ENCODE results near the gene CCDC136. TPM values are rescaled to one million over a fixed set of nuclear protein-coding genes. Genes with fewer than 3 reads are reported as not detected.

Gene CCDC136
- total RNA-seq, 2 experiments from 2014 or later, result 11.7 to 33.5 TPM

DNA sequence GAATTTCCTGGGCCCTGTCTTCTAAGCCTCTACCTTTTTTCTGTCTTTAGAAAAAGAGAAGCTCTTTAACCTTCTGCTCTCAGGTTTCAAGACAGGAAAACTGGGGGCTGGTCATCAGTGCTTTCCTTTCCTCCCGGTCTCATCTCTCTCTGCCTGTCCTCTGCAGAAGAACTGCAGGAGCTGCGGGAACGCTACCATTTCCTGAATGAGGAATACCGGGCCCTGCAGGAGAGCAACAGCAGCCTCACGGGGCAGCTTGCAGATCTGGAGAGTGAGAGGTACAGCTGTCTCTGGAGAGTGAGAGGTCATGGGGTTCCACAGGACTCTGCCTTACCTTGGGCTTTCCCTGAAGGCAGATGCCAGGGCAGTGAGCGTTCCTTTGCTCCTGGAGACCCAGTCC lies 12.7 kb downstream of the CCDC136 start:
- H4K20me1 ChIP-seq (ENCODE audit: insufficient read depth, low read length), result no peaks in the 10 kb centered on the region
- peaks cover 4% of the 10 kb centered on the region; the same call in 1 of the 2 replicates for H3K36me3 ChIP-seq (ENCODE audit: insufficient read depth, low read length)
- H3K27ac ChIP-seq (ENCODE audit: low read depth, low read length, poor library complexity, severe bottlenecking), result no peak overlapping the region
- TF ChIP-seq EZH2phosphoT487 (IDR thresholded peaks at IDR 0.05; ENCODE audit: borderline replicate concordance, low read depth, low read length), result no peak
- TF ChIP-seq, protein P1, sequence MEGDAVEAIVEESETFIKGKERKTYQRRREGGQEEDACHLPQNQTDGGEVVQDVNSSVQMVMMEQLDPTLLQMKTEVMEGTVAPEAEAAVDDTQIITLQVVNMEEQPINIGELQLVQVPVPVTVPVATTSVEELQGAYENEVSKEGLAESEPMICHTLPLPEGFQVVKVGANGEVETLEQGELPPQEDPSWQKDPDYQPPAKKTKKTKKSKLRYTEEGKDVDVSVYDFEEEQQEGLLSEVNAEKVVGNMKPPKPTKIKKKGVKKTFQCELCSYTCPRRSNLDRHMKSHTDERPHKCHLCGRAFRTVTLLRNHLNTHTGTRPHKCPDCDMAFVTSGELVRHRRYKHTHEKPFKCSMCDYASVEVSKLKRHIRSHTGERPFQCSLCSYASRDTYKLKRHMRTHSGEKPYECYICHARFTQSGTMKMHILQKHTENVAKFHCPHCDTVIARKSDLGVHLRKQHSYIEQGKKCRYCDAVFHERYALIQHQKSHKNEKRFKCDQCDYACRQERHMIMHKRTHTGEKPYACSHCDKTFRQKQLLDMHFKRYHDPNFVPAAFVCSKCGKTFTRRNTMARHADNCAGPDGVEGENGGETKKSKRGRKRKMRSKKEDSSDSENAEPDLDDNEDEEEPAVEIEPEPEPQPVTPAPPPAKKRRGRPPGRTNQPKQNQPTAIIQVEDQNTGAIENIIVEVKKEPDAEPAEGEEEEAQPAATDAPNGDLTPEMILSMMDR (conservative IDR thresholded peaks at IDR 0.05; ENCODE audit: low read length), result no peak
- DNase-seq (ENCODE audit: low spot score), result no peak
- no peak overlapping the region for H3K4me3 ChIP-seq (ENCODE audit: low read depth, low read length, poor library complexity, severe bottlenecking)
- H3K9me2 ChIP-seq (ENCODE audit: insufficient read depth, low read length), result no peaks in the 10 kb centered on the region
- no peaks in the 10 kb centered on the region for H3K79me2 ChIP-seq (ENCODE audit: insufficient read depth, low read depth, low read length)
- H3K4me2 ChIP-seq (ENCODE audit: low read length), result no peak overlapping the region
- H3K9me3 ChIP-seq (ENCODE audit: low read length), result no peaks in the 10 kb centered on the region
- no peaks in the 10 kb centered on the region for H3K4me1 ChIP-seq (ENCODE audit: insufficient read depth, low read length, poor library complexity, severe bottlenecking)
- H2AFZ ChIP-seq (ENCODE audit: low read length), result no peak overlapping the region
- CTCF ChIA-PET (ENCODE audit: unreplicated experiment), result no interaction called here
- intact Hi-C loops (cut with micrococcal nuclease; ENCODE audit: unreplicated experiment), result no loop called here
- POLR2A ChIA-PET, result interaction anchor here (1.3 kb wide), 1 partner anchor 206 kb away, joined by 4 read pairs; no protein-coding TSS in a partner anchor
- no TSS peak for BruUV-seq (replicated peaks)

DNA sequence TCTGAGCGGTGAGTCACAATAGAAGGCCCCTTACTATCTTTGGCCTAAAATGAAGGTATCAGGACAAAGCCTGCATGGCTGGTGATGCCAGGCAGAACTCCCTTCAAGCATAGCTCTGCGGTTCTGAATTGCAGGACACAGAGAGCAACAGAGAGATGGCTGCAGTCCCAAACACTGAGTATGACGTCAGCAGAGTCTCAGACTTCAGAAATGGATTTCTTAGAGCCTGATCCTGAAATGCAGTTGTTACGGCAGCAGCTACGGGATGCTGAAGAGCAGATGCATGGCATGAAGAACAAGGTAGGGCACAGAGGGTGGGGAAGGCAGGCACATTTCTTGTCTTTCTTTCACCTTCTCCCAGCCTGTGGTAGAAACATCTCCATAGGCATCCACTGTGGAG lies 13.5 kb downstream of the CCDC136 start:
- intact Hi-C loops (cut with micrococcal nuclease; ENCODE audit: unreplicated experiment), result no loop called here
- no TSS peak for BruUV-seq (replicated peaks)
- Histone ChIP-seq H4K20me1 (ENCODE audit: insufficient read depth, low read length) (no peaks in the 10 kb centered on the region), H3K36me3 (ENCODE audit: insufficient read depth, low read length) (peaks cover 4% of the 10 kb centered on the region; the same call in 1 of the 2 replicates), H3K9me3 (ENCODE audit: low read length) (no peaks in the 10 kb centered on the region), H3K4me2 (ENCODE audit: low read length) (no peak overlapping the region), H3K4me3 (ENCODE audit: low read depth, low read length, poor library complexity, severe bottlenecking) (no peak overlapping the region), H3K79me2 (ENCODE audit: insufficient read depth, low read depth, low read length) (no peaks in the 10 kb centered on the region), H3K27ac (ENCODE audit: low read depth, low read length, poor library complexity, severe bottlenecking) (no peak overlapping the region), H3K9me2 (ENCODE audit: insufficient read depth, low read length) (no peaks in the 10 kb centered on the region), H2AFZ (ENCODE audit: low read length) (no peak overlapping the region), H3K4me1 (ENCODE audit: insufficient read depth, low read length, poor library complexity, severe bottlenecking) (no peaks in the 10 kb centered on the region)
- TF ChIP-seq, protein P1 (conservative IDR thresholded peaks at IDR 0.05; ENCODE audit: low read length), result no peak
- no peak for TF ChIP-seq EZH2phosphoT487 (IDR thresholded peaks at IDR 0.05; ENCODE audit: borderline replicate concordance, low read depth, low read length)
- ChIA-PET POLR2A (interaction anchor here (1.1 kb wide), 1 partner anchor 21 kb away, joined by 3 read pairs; no protein-coding TSS in a partner anchor), CTCF (ENCODE audit: unreplicated experiment) (no interaction called here)
- DNase-seq (ENCODE audit: low spot score), result no peak

DNA sequence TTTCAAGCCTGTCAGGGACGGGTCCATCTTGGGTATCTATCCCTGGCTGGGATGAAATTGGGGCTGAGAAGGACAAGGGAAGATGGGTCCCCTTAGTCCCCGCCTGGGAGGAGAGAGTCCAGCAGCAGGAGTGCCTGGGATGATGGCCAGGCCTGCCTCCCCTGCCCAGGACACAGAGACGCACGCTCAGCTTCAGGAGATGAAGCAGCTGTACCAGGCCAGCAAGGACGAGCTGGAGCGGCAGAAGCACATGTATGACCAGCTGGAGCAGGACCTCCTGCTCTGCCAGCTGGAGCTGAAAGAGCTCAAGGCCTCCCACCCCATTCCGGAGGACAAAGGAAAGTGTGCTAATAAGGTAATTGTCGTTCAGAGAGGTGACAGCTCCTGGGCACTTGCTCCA lies 15.4 kb downstream of the CCDC136 start:
- no TSS peak for BruUV-seq (replicated peaks)
- Histone ChIP-seq H3K4me2 (ENCODE audit: low read length) (no peak overlapping the region), H3K4me1 (ENCODE audit: insufficient read depth, low read length, poor library complexity, severe bottlenecking) (no peaks in the 10 kb centered on the region), H4K20me1 (ENCODE audit: insufficient read depth, low read length) (no peaks in the 10 kb centered on the region), H3K9me2 (ENCODE audit: insufficient read depth, low read length) (no peaks in the 10 kb centered on the region), H3K79me2 (ENCODE audit: insufficient read depth, low read depth, low read length) (no peaks in the 10 kb centered on the region), H2AFZ (ENCODE audit: low read length) (no peak overlapping the region), H3K9me3 (ENCODE audit: low read length) (no peaks in the 10 kb centered on the region), H3K27ac (ENCODE audit: low read depth, low read length, poor library complexity, severe bottlenecking) (no peak overlapping the region), H3K36me3 (ENCODE audit: insufficient read depth, low read length) (peaks cover 4% of the 10 kb centered on the region; the same call in 1 of the 2 replicates), H3K4me3 (ENCODE audit: low read depth, low read length, poor library complexity, severe bottlenecking) (no peak overlapping the region)
- no peak for DNase-seq (ENCODE audit: low spot score)
- ChIA-PET CTCF (ENCODE audit: unreplicated experiment) (no interaction called here), POLR2A (no interaction called here)
- TF ChIP-seq EZH2phosphoT487 (IDR thresholded peaks at IDR 0.05; ENCODE audit: borderline replicate concordance, low read depth, low read length), result no peak
- TF ChIP-seq, protein P1 (conservative IDR thresholded peaks at IDR 0.05; ENCODE audit: low read length), result no peak
- intact Hi-C loops (cut with micrococcal nuclease; ENCODE audit: unreplicated experiment), result no loop called here

All from OCI-LY7 (cell line).